Measurements from ENCODE around the gene SELENOO.

Gene SELENOO

GRCh38 chr22:50217543-50218152 lies 16.8 kb downstream of the SELENOO start:
- no peak for DNase-seq (ENCODE audit: low read depth)

- DNase-seq (ENCODE audit: low read depth): no peak
These were observed 17.6 kb downstream of the SELENOO start for GRCh38 chr22:50218153-50218995.

DNA sequence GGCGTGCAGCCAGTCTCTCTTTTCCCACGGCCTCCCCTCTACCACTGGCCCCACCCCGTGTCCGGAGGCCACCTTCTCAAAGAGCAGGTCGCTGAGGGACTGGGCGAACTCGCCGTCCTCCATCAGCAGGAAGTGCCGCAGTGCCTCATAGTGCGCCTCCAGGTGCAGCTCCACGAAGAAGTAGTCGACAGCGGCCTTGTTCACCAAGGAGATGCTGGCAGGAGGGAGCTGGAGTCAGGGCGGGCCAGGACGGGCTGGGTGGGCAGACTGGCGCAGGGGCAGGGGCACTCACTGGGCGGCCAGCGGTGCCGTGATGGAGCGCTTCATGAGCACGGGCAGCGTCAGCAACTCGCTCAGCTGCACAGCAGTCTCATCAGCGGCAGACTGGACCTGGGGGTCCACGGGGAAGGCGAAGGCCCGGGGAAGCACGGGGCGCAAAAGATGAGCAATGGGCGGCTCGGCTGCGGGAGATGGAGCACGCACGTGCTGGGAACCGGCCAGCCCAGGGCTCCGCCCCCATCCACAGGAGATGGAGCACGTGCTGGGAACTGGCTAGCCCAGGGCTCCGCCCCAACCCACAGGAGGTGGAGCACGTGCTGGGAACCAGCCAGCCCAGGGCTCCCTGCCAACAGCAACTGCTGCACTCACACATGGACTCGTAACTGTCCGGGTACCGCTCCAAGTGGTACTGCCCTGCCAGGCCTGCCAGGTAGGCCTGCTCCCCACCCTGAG lies 18.4 kb downstream of the SELENOO start:
- no peak for DNase-seq (ENCODE audit: low read depth)

GRCh38 chr22:50219800-50220602 lies 19.2 kb downstream of the SELENOO start:
- no peak for DNase-seq (ENCODE audit: low read depth)

GRCh38 chr22:50220603-50221409 lies 20.0 kb downstream of the SELENOO start:
- no peak for DNase-seq (ENCODE audit: low read depth)

GRCh38 chr22:50221410-50222300 lies 20.8 kb downstream of the SELENOO start:
- no peak for DNase-seq (ENCODE audit: low read depth)

DNA sequence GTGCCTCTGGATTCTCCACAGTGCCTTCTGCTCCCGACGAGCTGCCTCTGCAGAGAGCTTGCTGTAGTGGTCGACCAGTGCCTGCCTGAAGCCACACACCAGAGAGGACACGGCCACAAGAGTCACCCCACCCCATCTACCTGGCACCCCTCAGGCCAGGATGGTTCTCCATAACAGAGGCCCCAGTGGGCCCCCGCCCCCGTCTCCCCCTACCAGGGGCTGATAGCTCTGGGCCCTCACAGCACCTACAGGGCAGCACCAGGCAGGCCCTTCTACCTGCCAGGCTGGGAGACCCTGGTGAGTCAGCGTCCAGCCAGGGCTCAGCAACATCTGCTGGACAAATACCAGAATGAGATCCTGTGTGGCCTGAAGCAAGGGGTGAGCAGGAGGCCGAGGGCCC lies 21.7 kb downstream of the SELENOO start:
- DNase-seq (ENCODE audit: low read depth): no peak

DNA sequence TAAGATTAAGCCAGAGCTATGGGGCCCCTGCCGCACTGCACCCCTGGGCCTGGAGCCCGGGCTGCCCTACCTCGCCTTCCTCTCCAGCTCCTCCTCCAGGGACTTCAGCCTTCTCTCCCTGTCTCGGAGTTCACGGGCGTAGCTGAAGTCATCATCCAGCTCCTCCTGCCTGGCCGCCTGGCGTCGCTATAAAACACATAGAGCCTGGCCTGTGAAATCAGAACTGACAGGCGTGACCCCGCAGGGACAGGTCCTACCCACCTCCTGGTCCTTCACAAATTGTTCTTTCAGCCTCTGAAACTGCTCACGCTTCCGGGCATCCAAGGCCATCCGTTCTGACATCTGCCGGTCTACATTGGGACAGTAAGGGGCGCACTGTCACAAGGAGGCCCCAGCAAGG lies 23.3 kb downstream of the SELENOO start:
- no peak for DNase-seq (ENCODE audit: low read depth)

GRCh38 chr22:50225200-50225969 lies 24.6 kb downstream of the SELENOO start:
- no peak for DNase-seq (ENCODE audit: low read depth)

DNA sequence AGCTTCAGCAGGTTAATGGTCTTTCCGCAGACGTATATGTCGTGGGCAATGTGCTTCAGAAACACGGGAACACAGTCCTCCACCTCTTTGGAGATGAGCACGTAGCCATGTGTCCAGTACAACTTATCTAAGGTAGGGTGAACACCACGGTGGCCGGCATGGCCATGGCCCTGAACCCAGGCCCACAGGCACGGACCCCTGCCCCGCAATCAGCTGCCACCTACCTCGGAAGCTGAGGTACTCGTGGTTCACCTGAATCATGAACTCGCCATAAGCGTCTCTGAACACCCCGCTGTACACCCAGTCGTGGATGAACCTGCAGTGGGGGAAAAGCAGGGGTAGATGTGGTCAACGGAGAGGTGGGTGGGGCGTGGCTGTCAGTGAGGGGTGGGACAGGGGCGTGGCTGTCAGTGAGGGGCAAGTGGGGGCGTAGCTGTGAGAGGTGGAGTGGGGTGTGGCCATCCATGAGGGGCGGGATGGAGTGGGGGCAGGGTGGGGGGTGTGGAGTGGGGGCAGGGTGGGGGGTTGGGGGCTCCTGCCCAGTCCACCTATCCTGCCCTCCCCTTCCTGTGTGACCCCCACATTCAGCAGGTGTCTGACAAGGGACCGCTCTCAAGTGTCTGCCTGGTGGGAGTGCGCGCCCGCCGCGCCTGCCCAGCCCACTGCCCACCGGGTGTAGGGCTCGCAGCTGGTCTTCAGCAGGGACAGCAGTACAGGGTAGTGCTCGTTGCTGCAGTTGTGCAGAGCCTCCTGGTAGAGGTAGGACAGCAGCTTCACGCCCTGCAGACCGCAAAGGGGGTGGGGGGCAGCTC lies 25.5 kb downstream of the SELENOO start:
- no peak for DNase-seq (ENCODE audit: low read depth)

- DNase-seq (ENCODE audit: low read depth): no peak
These were observed 26.0 kb downstream of the SELENOO start for GRCh38 chr22:50226875-50227165.

GRCh38 chr22:50227579-50228215 lies 26.9 kb downstream of the SELENOO start:
- DNase-seq (ENCODE audit: low read depth): no peak

- DNase-seq (ENCODE audit: low read depth): no peak
These were observed 27.6 kb downstream of the SELENOO start for GRCh38 chr22:50228366-50228765.

- no peak for DNase-seq (ENCODE audit: low read depth)
These were observed 28.6 kb downstream of the SELENOO start for GRCh38 chr22:50229370-50229769.

- no peak for DNase-seq (ENCODE audit: low read depth)
These were observed 31.8 kb downstream of the SELENOO start for GRCh38 chr22:50232481-50233151.

DNA sequence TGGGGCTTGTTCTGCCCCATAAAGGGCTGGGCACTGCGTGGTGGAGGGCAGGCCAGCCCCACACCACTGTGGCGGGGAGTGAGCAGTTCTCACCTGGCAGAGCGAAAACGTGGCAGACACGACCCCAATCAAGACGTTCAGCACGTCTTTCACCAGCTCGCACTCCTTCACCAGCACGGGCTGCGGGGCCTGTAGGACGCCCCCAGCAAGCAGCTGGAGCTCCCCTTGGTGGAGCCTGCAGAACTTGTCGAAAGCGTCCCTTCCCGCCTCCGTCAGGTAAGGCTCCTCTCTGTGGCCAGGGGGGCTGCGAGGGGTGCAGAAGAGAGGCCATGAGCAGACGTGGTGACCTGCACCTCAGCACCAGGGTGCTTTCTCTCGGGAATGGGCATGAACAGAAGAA lies 32.4 kb downstream of the SELENOO start:
- DNase-seq (ENCODE audit: low read depth): no peak

DNA sequence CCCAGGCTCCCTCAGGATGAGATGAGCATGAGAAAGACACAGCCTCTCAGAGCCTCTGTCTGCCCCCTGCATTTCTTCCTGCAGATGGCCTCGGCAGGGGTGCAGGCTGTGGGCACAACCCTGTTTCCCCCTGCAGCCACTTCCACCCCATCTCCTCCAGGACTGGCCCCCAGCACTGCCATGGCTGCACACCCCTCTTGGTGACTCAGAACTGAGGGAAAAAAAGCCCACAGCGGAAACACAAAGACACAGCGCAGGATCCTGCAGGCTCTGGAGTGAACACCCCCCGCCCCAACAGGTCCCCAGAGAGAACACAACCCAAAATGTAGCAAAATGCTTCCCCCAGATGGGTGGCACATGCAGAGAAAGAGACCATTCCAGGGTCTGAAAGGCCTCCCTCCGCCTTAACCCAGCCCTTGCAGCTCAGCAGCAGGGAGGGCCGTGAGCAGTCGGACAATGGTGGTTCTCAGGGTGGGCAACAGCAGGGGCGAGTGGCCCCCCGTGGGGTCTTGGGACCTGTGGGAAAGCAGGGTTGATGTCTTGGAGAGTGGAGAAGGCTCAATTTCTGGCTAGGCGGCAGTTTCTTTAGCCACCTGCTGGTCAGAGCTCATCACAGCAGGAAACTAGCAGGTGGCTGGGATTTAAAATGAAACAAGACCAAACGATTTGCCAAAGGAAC lies 36.1 kb downstream of the SELENOO start:
- DNase-seq (ENCODE audit: low read depth): no peak
